ENCODE results near the gene MUSTN1. TPM values are rescaled to one million over a fixed set of nuclear protein-coding genes. Genes with fewer than 3 reads are reported as not detected.

Gene MUSTN1
- total and polyA plus RNA-seq, 2 experiments from 2014 or later: 0.27 to 1.8 TPM

GRCh38 chr3:52841981-52842340, 7.1 kb upstream of the MUSTN1 start:
- 86% methylated on average over 12 of the region's 12 CpGs for WGBS (ENCODE audit: low lambda C conversion rate, missing lambda C conversion rate)
- H3K36me3 ChIP-seq (replicated peaks; ENCODE audit: insufficient read depth, low read depth): no peaks in the 10 kb centered on the region
- DNase-seq (ENCODE audit: low spot score): no peak
- no peak overlapping the region for H3K4me2 ChIP-seq
- no peaks in the 10 kb centered on the region for H3K79me2 ChIP-seq
- H3K9me3 ChIP-seq (ENCODE audit: low read depth): no peaks in the 10 kb centered on the region
- H3K4me3 ChIP-seq: no peak overlapping the region
- TF ChIP-seq EZH2 (IDR thresholded peaks at IDR 0.05; ENCODE audit: borderline replicate concordance) (no peak), CTCF (IDR thresholded peaks at IDR 0.05; ENCODE audit: poor library complexity) (no peak), EZH2phosphoT487 (IDR thresholded peaks at IDR 0.05; ENCODE audit: low read depth, severe bottlenecking, unreplicated experiment) (no peak)
- H2AFZ ChIP-seq: no peak overlapping the region
- H3K27ac ChIP-seq: no peak overlapping the region
- no peaks in the 10 kb centered on the region for H4K20me1 ChIP-seq (ENCODE audit: insufficient read depth, poor library complexity, severe bottlenecking)
- H3K4me1 ChIP-seq (ENCODE audit: insufficient read depth): no peaks in the 10 kb centered on the region
- no peaks in the 10 kb centered on the region for H3K9me2 ChIP-seq (replicated peaks; ENCODE audit: insufficient read depth)
- H3K27me3 ChIP-seq: no peaks in the 10 kb centered on the region

GRCh38 chr3:52841211-52841980, 6.6 kb upstream of the MUSTN1 start:
- no peaks in the 10 kb centered on the region for H3K9me2 ChIP-seq (replicated peaks; ENCODE audit: insufficient read depth)
- H3K27me3 ChIP-seq: no peaks in the 10 kb centered on the region
- H3K79me2 ChIP-seq: no peaks in the 10 kb centered on the region
- DNase-seq (ENCODE audit: low spot score): no peak
- no peak overlapping the region for H2AFZ ChIP-seq
- TF ChIP-seq CTCF (IDR thresholded peaks at IDR 0.05; ENCODE audit: poor library complexity) (no peak), EZH2phosphoT487 (IDR thresholded peaks at IDR 0.05; ENCODE audit: low read depth, severe bottlenecking, unreplicated experiment) (no peak), EZH2 (IDR thresholded peaks at IDR 0.05; ENCODE audit: borderline replicate concordance) (no peak)
- WGBS (ENCODE audit: low lambda C conversion rate, missing lambda C conversion rate): 93% methylated on average over 12 of the region's 12 CpGs
- no peak overlapping the region for H3K4me2 ChIP-seq
- H4K20me1 ChIP-seq (ENCODE audit: insufficient read depth, poor library complexity, severe bottlenecking): no peaks in the 10 kb centered on the region
- no peak overlapping the region for H3K27ac ChIP-seq
- no peak overlapping the region for H3K4me3 ChIP-seq
- no peaks in the 10 kb centered on the region for H3K36me3 ChIP-seq (replicated peaks; ENCODE audit: insufficient read depth, low read depth)
- no peaks in the 10 kb centered on the region for H3K9me3 ChIP-seq (ENCODE audit: low read depth)
- H3K4me1 ChIP-seq (ENCODE audit: insufficient read depth): no peaks in the 10 kb centered on the region

GRCh38 chr3:52839892-52840545, 5.2 kb upstream of the MUSTN1 start:
- Histone ChIP-seq H2AFZ (no peak overlapping the region), H3K4me1 (ENCODE audit: insufficient read depth) (peaks cover 5% of the 10 kb centered on the region), H3K27ac (no peak overlapping the region), H3K4me2 (no peak overlapping the region), H3K27me3 (no peaks in the 10 kb centered on the region), H3K36me3 (replicated peaks; ENCODE audit: insufficient read depth, low read depth) (no peaks in the 10 kb centered on the region), H4K20me1 (ENCODE audit: insufficient read depth, poor library complexity, severe bottlenecking) (no peaks in the 10 kb centered on the region), H3K9me3 (ENCODE audit: low read depth) (no peaks in the 10 kb centered on the region), H3K9me2 (replicated peaks; ENCODE audit: insufficient read depth) (no peaks in the 10 kb centered on the region), H3K4me3 (no peak overlapping the region), H3K79me2 (no peaks in the 10 kb centered on the region)
- no peak for DNase-seq (ENCODE audit: low spot score)
- 86% methylated on average over 23 of the region's 23 CpGs for WGBS (ENCODE audit: low lambda C conversion rate, missing lambda C conversion rate)
- TF ChIP-seq CTCF (IDR thresholded peaks at IDR 0.05; ENCODE audit: poor library complexity) (no peak), EZH2phosphoT487 (IDR thresholded peaks at IDR 0.05; ENCODE audit: low read depth, severe bottlenecking, unreplicated experiment) (no peak), EZH2 (IDR thresholded peaks at IDR 0.05; ENCODE audit: borderline replicate concordance) (no peak)

Data from hepatocyte (in vitro differentiated cells).